HG03066 (cell line): ENCODE results near the gene FMNL2.
A peak's percentile ranks its signal among the peaks of the same experiment; 100 is the strongest.

ENCODE experiments used
- ATAC-seq: cut with Tn5 transposase; IDR thresholded peaks from one replicate; pipeline ENCODE4 v1.9.1; 2021; ENCODE audit warnings: low read depth; ENCODE audit not compliant: unreplicated experiment

Gene FMNL2

GRCh38 chr2:152674334-152674733 is 339.4 kb downstream of the FMNL2 start:
- no peak for ATAC-seq

- no peak for ATAC-seq
Observed at GRCh38 chr2:152676461-152676860, 341.5 kb downstream of the FMNL2 start.

GRCh38 chr2:152678808-152679207 is 343.8 kb downstream of the FMNL2 start:
- ATAC-seq = no peak

- no peak for ATAC-seq
Observed at GRCh38 chr2:152682663-152683062, 347.7 kb downstream of the FMNL2 start.

GRCh38 chr2:152683400-152683799 is 348.4 kb downstream of the FMNL2 start:
- no peak for ATAC-seq

GRCh38 chr2:152686321-152686720 is 351.3 kb downstream of the FMNL2 start:
- no peak for ATAC-seq

- ATAC-seq = peak; percentile 86
Observed at GRCh38 chr2:152693033-152693432, 358.1 kb downstream of the FMNL2 start.

GRCh38 chr2:152694161-152694661 is 359.2 kb downstream of the FMNL2 start:
- ATAC-seq = peak; percentile 65

GRCh38 chr2:152695763-152696162 is 360.8 kb downstream of the FMNL2 start:
- no peak for ATAC-seq

GRCh38 chr2:152696476-152696875 is 361.5 kb downstream of the FMNL2 start:
- no peak for ATAC-seq
